GM19351 (cell line): ENCODE results near the gene FREM1.

Experiments
- ATAC-seq: cut with Tn5 transposase; IDR thresholded peaks from one replicate; pipeline ENCODE4 v1.9.1; 2021; ENCODE audit warnings: mild to moderate bottlenecking, moderate library complexity; ENCODE audit not compliant: unreplicated experiment

Gene FREM1

GRCh38 chr9:14715102-14715501 lies 195.1 kb downstream of the FREM1 start:
- ATAC-seq = no peak

- ATAC-seq = no peak
These were observed 197.0 kb downstream of the FREM1 start for GRCh38 chr9:14713187-14713767.

- ATAC-seq = no peak
These were observed 199.4 kb downstream of the FREM1 start for GRCh38 chr9:14710804-14711203.

- ATAC-seq = peak; percentile 77
These were observed 203.6 kb downstream of the FREM1 start for GRCh38 chr9:14706530-14707140.

GRCh38 chr9:14705079-14705478 lies 205.1 kb downstream of the FREM1 start:
- ATAC-seq = no peak

- ATAC-seq = no peak
These were observed 205.9 kb downstream of the FREM1 start for GRCh38 chr9:14704281-14704680.

- ATAC-seq = no peak
These were observed 208.0 kb downstream of the FREM1 start for GRCh38 chr9:14702200-14702720.

GRCh38 chr9:14693251-14693861 lies 216.9 kb downstream of the FREM1 start, which contains the start of gene ZDHHC21:
Gene ZDHHC21 (minus strand): TSS chr9:14693432. CDS start chr9:14674340, 19,092 bp downstream.
- peak; percentile 70 for ATAC-seq

GRCh38 chr9:14692470-14693250 lies 217.6 kb downstream of the FREM1 start:
- peak; percentile 35 for ATAC-seq

- ATAC-seq = no peak
These were observed 219.1 kb downstream of the FREM1 start for GRCh38 chr9:14690948-14691730.

GRCh38 chr9:14687042-14687719 lies 223.0 kb downstream of the FREM1 start:
- no peak for ATAC-seq

- ATAC-seq = no peak
These were observed 224.1 kb downstream of the FREM1 start for GRCh38 chr9:14686168-14686567.
